Natural killer cell (primary cell): Measurements from ENCODE around the gene NFKBIB. TPM values are rescaled to one million over a fixed set of nuclear protein-coding genes. Genes with fewer than 3 reads are reported as not detected.

Source experiments
- ATAC-seq, 3 donors: fragments of 150-1000 bp in 2 of 3; fragments of 200-7000 bp in 1 of 3; cut with Tn5 transposase; 1 replicate in 1 of 3; 2 replicates in 2 of 3; pipeline ENCODE4 v1.10.0; 2021; ENCODE audit warnings: mild to moderate bottlenecking in 2 of 3, moderate library complexity in 2 of 3
- DNase-seq, 2 donors: peaks; one replicate each; pipeline versions ENCODE4 v3.0.0 to v3.0.0-alpha.2; 2013 to 2021; ENCODE audit warnings: mixed read lengths in 1 of 2
- H3K27ac ChIP-seq: one replicate; pipeline ENCODE4 v1.5.1; 2013; ENCODE audit warnings: mild to moderate bottlenecking, low read length
- H3K27me3 ChIP-seq: one replicate; pipeline ENCODE4 v1.6.1; 2013; ENCODE audit warnings: low read length; ENCODE audit not compliant: control insufficient read depth, insufficient read depth
- H3K36me3 ChIP-seq: one replicate; pipeline ENCODE4 v1.6.1; 2013; ENCODE audit warnings: low read length; ENCODE audit not compliant: control insufficient read depth, insufficient read depth
- H3K4me1 ChIP-seq: one replicate; pipeline ENCODE4 v1.6.1; 2013; ENCODE audit warnings: low read length; ENCODE audit not compliant: control insufficient read depth, insufficient read depth
- H3K4me3 ChIP-seq: one replicate; pipeline ENCODE4 v1.5.1; 2013; ENCODE audit warnings: low read length
- H3K9me3 ChIP-seq: one replicate; pipeline ENCODE4 v1.6.1; 2013; ENCODE audit warnings: low read length; ENCODE audit not compliant: control insufficient read depth, insufficient read depth
- H3K27ac Mint-ChIP-seq, 2 donors: one replicate each; pipeline ENCODE4 v1.8.0; 2022; ENCODE audit warnings: mild to moderate bottlenecking in 2 of 2, mixed read lengths in 2 of 2, moderate library complexity in 1 of 2
- H3K27me3 Mint-ChIP-seq, 2 donors: one replicate each; pipeline ENCODE4 v1.8.0; 2022; ENCODE audit warnings: low read depth in 2 of 2, mixed read lengths in 2 of 2
- H3K36me3 Mint-ChIP-seq: one replicate; pipeline ENCODE4 v1.8.0; 2022; ENCODE audit warnings: mixed read lengths
- H3K4me1 Mint-ChIP-seq, 2 donors: one replicate each; pipeline ENCODE4 v1.8.0; 2022; ENCODE audit warnings: mixed read lengths in 2 of 2
- H3K4me3 Mint-ChIP-seq: one replicate; pipeline ENCODE4 v1.8.0; 2022; ENCODE audit warnings: mild to moderate bottlenecking, moderate library complexity, mixed read lengths
- H3K9me3 Mint-ChIP-seq, 2 donors: one replicate each; pipeline ENCODE4 v1.8.0; 2022; ENCODE audit warnings: mixed read lengths in 2 of 2
- WGBS: methylation state at CpG from one replicate; pipeline ENCODE4 v1.1.7; 2013; ENCODE audit warnings: missing lambda C conversion rate; ENCODE audit not compliant: insufficient coverage; 5-methylcytosine and 5-hydroxymethylcytosine counted together
- intact Hi-C: fragments of 100-400 bp; cut with micrococcal nuclease; formaldehyde crosslinking; loops from one replicate; pipeline ENCODE4 v1.14.2; 2022
- total RNA-seq, 4 donors: library from RNA; stranded (reverse); fragments of 120-200 nt in 1 of 4; gene quantifications; one replicate each; pipeline versions ENCODE4 v1.2.3 to v1.2.4, GENCODE V29; 2013 to 2022
- TF ChIP-seq, protein P1 (sequence below): fragments of 200-600 bp; IDR thresholded peaks from one replicate; pipeline ENCODE4 v1.8.0; 2022; ENCODE audit warnings: antibody characterized with exemption

Gene NFKBIB
- total RNA-seq, 3 donors from 2014 or later (not counting 1 experiment from before 2014, with no cell fraction given) = 78.0 to 125 (median 118) TPM

DNA sequence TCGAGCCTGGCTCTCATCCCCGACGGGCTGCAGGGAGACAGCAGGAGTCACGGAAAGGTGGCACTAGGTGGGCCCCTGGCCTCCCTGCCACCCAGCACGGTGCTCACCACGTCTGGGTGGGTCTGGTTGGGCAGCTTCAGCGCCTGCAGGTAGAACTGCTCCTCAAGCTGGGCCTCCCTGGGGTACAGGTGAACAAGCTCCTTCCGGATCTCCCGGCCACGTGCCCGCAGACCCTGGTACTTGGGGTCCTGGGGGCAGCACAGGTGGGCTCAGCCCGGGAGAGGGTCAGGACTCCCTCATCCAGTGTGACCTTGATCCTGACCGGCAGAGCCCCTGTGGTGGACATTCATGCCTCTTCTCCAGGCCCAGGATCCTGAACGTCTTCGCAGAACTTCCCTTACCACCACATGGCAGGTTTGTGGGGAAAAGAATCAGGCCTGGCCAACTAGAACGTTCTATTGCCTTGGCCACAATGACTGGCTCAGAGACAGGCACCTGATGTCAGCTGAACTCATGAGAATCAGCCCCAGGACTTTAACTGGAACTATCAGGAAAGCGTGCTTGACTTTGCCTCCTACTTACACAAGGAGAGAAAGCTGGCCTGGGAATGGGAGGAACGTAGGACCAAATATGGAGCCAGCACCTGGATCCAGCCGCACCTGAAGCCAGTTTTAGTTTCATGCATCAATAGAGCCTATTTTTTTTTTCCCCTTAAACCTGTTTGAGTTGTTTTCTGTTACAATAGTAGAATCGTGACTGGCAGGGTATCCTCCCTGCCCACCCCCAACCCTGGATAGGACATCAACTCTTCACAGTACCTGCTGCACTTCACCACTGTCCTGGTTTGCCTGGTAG, 21.9 kb downstream of the NFKBIB start:
- Mint-ChIP-seq H3K4me1 (peaks cover 7 to 23% of the 10 kb centered on the region in 2 donors), H3K4me3 (no peak overlapping the region), H3K9me3 (no peaks in the 10 kb centered on the region), H3K36me3 (no peaks in the 10 kb centered on the region), H3K27ac (peak overlapping the region in 1 of 2 donors; percentile 61), H3K27me3 (no peaks in the 10 kb centered on the region)
- peaks cover 34% of the 10 kb centered on the region for H3K4me1 ChIP-seq
- H3K27ac ChIP-seq = no peak overlapping the region
- no peak overlapping the region for H3K4me3 ChIP-seq
- WGBS = 93% methylated on average over 18 of the region's 20 CpGs
- H3K27me3 ChIP-seq = no peaks in the 10 kb centered on the region
- no peaks in the 10 kb centered on the region for H3K9me3 ChIP-seq
- TF ChIP-seq, protein P1, sequence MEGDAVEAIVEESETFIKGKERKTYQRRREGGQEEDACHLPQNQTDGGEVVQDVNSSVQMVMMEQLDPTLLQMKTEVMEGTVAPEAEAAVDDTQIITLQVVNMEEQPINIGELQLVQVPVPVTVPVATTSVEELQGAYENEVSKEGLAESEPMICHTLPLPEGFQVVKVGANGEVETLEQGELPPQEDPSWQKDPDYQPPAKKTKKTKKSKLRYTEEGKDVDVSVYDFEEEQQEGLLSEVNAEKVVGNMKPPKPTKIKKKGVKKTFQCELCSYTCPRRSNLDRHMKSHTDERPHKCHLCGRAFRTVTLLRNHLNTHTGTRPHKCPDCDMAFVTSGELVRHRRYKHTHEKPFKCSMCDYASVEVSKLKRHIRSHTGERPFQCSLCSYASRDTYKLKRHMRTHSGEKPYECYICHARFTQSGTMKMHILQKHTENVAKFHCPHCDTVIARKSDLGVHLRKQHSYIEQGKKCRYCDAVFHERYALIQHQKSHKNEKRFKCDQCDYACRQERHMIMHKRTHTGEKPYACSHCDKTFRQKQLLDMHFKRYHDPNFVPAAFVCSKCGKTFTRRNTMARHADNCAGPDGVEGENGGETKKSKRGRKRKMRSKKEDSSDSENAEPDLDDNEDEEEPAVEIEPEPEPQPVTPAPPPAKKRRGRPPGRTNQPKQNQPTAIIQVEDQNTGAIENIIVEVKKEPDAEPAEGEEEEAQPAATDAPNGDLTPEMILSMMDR = no peak
- DNase-seq (no peak), ATAC-seq (no peak)
- H3K36me3 ChIP-seq = peaks cover 6% of the 10 kb centered on the region
- intact Hi-C loops = no loop called here

DNA sequence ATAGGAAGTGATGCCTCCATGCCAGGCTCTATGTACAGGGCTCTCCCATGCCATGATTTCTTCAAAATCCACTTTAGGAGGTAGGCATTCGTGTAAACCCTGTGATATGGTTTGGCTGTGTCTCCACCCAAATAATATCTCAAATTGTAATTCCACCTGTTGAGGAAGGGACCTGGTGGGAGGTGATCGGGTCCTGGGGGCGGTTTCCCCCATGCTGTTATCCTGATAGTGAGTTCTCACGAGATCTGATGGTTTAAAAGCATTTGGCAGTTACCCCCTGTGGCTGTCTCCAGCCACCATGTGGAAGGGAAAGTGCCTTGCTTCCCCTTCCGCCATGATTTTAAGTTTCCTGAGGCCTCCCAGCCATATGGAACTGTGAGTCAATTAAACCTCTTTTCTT, 22.7 kb downstream of the NFKBIB start:
- peaks cover 6% of the 10 kb centered on the region for H3K36me3 ChIP-seq
- Mint-ChIP-seq H3K27me3 (no peaks in the 10 kb centered on the region), H3K27ac (peak overlapping the region in 1 of 2 donors; percentile 61), H3K4me1 (peaks cover 7 to 29% of the 10 kb centered on the region in 2 donors), H3K4me3 (no peak overlapping the region), H3K9me3 (no peaks in the 10 kb centered on the region), H3K36me3 (no peaks in the 10 kb centered on the region)
- intact Hi-C loops = no loop called here
- no peaks in the 10 kb centered on the region for H3K27me3 ChIP-seq
- ATAC-seq = no peak
- 97% methylated on average over 4 of the region's 5 CpGs for WGBS
- TF ChIP-seq, protein P1 = no peak
- H3K4me3 ChIP-seq = no peak overlapping the region
- no peak overlapping the region for H3K27ac ChIP-seq
- no peaks in the 10 kb centered on the region for H3K9me3 ChIP-seq
- DNase-seq = no peak
- H3K4me1 ChIP-seq = peaks cover 42% of the 10 kb centered on the region

DNA sequence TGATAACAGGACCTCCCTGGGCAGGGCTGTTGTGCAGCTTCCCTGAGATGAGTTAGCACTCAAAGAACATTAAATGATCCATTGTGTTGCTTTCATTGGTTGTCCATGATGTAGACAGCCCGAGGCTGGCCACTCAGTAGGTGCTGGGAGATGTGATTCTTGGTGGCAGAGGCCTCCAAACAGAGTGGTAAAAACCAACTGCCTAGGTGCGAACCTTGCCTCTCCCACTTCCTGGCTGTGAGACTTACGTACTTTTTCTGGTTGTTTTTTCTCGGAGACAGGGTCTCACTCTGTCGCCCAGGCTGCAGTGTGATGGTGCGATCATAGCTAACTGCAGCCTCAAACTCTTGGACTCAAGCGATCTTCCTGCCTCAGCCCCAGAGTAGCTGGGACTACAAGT, 24.6 kb downstream of the NFKBIB start:
- ATAC-seq (peak; percentile 78 to 89 (median 84)), DNase-seq (peak; percentile 65 to 74)
- H3K36me3 Mint-ChIP-seq = no peaks in the 10 kb centered on the region
- Histone ChIP-seq H3K9me3 (no peaks in the 10 kb centered on the region), H3K36me3 (peaks cover 6% of the 10 kb centered on the region), H3K27me3 (no peaks in the 10 kb centered on the region), H3K4me1 (peaks cover 60% of the 10 kb centered on the region), H3K27ac (peak overlapping the region; percentile 90), H3K4me3 (no peak overlapping the region)
- H3K9me3 Mint-ChIP-seq = no peaks in the 10 kb centered on the region
- intact Hi-C loops = loop anchor here (1.0 kb wide), 2 partner anchors 25 to 60 kb away; partner anchors contain the start of genes NFKBIB and SIRT2
- no peaks in the 10 kb centered on the region for H3K27me3 Mint-ChIP-seq
- 50% methylated on average over 7 of the region's 7 CpGs for WGBS
- peaks cover 25 to 48% of the 10 kb centered on the region in 2 donors for H3K4me1 Mint-ChIP-seq
- H3K4me3 Mint-ChIP-seq = peak overlapping the region; percentile 33
- TF ChIP-seq, protein P1 = no peak
- H3K27ac Mint-ChIP-seq = peak overlapping the region; percentile 91 to 99
